Hepatocyte (in vitro differentiated cells): ENCODE results near the gene WDR73. TPM values are rescaled to one million over a fixed set of nuclear protein-coding genes. Genes with fewer than 3 reads are reported as not detected.

Experiments used
- DNase-seq: peaks from one replicate; pipeline ENCODE4 v3.0.0-alpha.2; 2016; ENCODE audit warnings: low spot score
- H2AFZ ChIP-seq: fragments of 200-600 bp; sonication (generic); 2 replicates; pipeline ENCODE4 v1.6.0; 2016; ENCODE audit warnings: antibody characterized with exemption, mild to moderate bottlenecking
- H3K27ac ChIP-seq: fragments of 200-600 bp; sonication (generic); 2 replicates; pipeline ENCODE4 v1.5.1; 2016; ENCODE audit warnings: mild to moderate bottlenecking
- H3K27me3 ChIP-seq: fragments of 200-600 bp; sonication (generic); 2 replicates; pipeline ENCODE4 v1.6.1; 2016
- H3K36me3 ChIP-seq: fragments of 200-600 bp; sonication (generic); replicated peaks from 2 replicates; pipeline ENCODE4 v1.5.1; 2016; ENCODE audit warnings: low read depth; ENCODE audit not compliant: insufficient read depth
- H3K4me1 ChIP-seq: fragments of 200-600 bp; sonication (generic); 2 replicates; pipeline ENCODE4 v1.5.1; 2016; ENCODE audit warnings: mild to moderate bottlenecking, moderate library complexity; ENCODE audit not compliant: insufficient read depth
- H3K4me2 ChIP-seq: fragments of 200-600 bp; sonication (generic); 2 replicates; pipeline ENCODE4 v1.6.0; 2016
- H3K4me3 ChIP-seq: fragments of 200-600 bp; sonication (generic); 2 replicates; pipeline ENCODE4 v1.5.1; 2016; ENCODE audit warnings: mild to moderate bottlenecking
- H3K79me2 ChIP-seq: fragments of 200-600 bp; sonication (generic); 2 replicates; pipeline ENCODE4 v1.6.0; 2017; ENCODE audit warnings: mild to moderate bottlenecking
- H3K9me2 ChIP-seq: fragments of 200-600 bp; sonication (generic); replicated peaks from 2 replicates; pipeline ENCODE4 v1.6.0; 2017; ENCODE audit warnings: mild to moderate bottlenecking; ENCODE audit not compliant: insufficient read depth
- H3K9me3 ChIP-seq: fragments of 200-600 bp; sonication (generic); 2 replicates; pipeline ENCODE4 v1.5.1; 2016; ENCODE audit warnings: low read depth, mild to moderate bottlenecking
- H4K20me1 ChIP-seq: fragments of 200-600 bp; sonication (generic); 2 replicates; pipeline ENCODE4 v1.6.0; 2016; ENCODE audit warnings: mild to moderate bottlenecking; ENCODE audit not compliant: insufficient read depth, poor library complexity, severe bottlenecking
- EZH2 ChIP-seq: fragments of 200-600 bp; sonication (generic); IDR thresholded peaks from 2 replicates; pipeline ENCODE4 v1.6.1; 2016; ENCODE audit warnings: antibody characterized with exemption, mild to moderate bottlenecking, borderline replicate concordance
- EZH2phosphoT487 ChIP-seq: fragments of 200-600 bp; sonication (generic); IDR thresholded peaks from one replicate; pipeline ENCODE4 v1.6.1; 2018; ENCODE audit warnings: antibody characterized with exemption, mild to moderate bottlenecking, low read depth, moderate library complexity; ENCODE audit not compliant: unreplicated experiment, severe bottlenecking
- WGBS: methylation state at CpG from one replicate; pipeline ENCODE4 v1.1.6; 2016; ENCODE audit warnings: low lambda C conversion rate; ENCODE audit errors: missing lambda C conversion rate; 5-methylcytosine and 5-hydroxymethylcytosine counted together
- polyA plus RNA-seq: library from polyadenylated mRNA; unstranded; fragments of >200 nt; fragmentation: Nextera tagmentation; extraction: Ambion mirVana; gene quantifications from 2 replicates; pipeline ENCODE4 v1.2.1, GENCODE V29; 2016
- total RNA-seq: library from RNA; depleted of rRNA; stranded (reverse); fragments of >200 nt; gene quantifications from 2 replicates; pipeline ENCODE4 v1.2.3, GENCODE V29; 2014
- TF ChIP-seq, protein P1 (sequence below): fragments of 200-600 bp; sonication (generic); IDR thresholded peaks from 2 replicates; pipeline ENCODE4 v1.5.1; 2016; ENCODE audit warnings: antibody characterized with exemption, mild to moderate bottlenecking; ENCODE audit not compliant: poor library complexity

Gene WDR73
- total and polyA plus RNA-seq, 2 experiments from 2014 or later = 30.3 to 31.4 TPM

- WGBS = 98% methylated on average over 17 of the region's 17 CpGs
- Histone ChIP-seq H3K27me3 (no peaks in the 10 kb centered on the region), H3K36me3 (peaks cover 11% of the 10 kb centered on the region), H3K9me2 (no peaks in the 10 kb centered on the region), H3K4me3 (no peak overlapping the region), H3K27ac (no peak overlapping the region), H2AFZ (no peak overlapping the region), H3K4me1 (no peaks in the 10 kb centered on the region), H3K9me3 (peaks cover 20% of the 10 kb centered on the region), H3K4me2 (no peak overlapping the region), H4K20me1 (no peaks in the 10 kb centered on the region), H3K79me2 (peaks cover 43% of the 10 kb centered on the region)
- TF ChIP-seq EZH2 (no peak), EZH2phosphoT487 (no peak)
- TF ChIP-seq, protein P1, sequence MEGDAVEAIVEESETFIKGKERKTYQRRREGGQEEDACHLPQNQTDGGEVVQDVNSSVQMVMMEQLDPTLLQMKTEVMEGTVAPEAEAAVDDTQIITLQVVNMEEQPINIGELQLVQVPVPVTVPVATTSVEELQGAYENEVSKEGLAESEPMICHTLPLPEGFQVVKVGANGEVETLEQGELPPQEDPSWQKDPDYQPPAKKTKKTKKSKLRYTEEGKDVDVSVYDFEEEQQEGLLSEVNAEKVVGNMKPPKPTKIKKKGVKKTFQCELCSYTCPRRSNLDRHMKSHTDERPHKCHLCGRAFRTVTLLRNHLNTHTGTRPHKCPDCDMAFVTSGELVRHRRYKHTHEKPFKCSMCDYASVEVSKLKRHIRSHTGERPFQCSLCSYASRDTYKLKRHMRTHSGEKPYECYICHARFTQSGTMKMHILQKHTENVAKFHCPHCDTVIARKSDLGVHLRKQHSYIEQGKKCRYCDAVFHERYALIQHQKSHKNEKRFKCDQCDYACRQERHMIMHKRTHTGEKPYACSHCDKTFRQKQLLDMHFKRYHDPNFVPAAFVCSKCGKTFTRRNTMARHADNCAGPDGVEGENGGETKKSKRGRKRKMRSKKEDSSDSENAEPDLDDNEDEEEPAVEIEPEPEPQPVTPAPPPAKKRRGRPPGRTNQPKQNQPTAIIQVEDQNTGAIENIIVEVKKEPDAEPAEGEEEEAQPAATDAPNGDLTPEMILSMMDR = no peak
- DNase-seq = no peak
Measured at GRCh38 chr15:84621358-84621979, 32.6 kb downstream of the WDR73 start.

- Histone ChIP-seq H3K9me3 (peaks cover 20% of the 10 kb centered on the region), H3K4me2 (no peak overlapping the region), H3K9me2 (no peaks in the 10 kb centered on the region), H3K79me2 (peaks cover 51% of the 10 kb centered on the region), H3K4me3 (no peak overlapping the region), H3K27me3 (no peaks in the 10 kb centered on the region), H2AFZ (no peak overlapping the region), H4K20me1 (no peaks in the 10 kb centered on the region), H3K27ac (no peak overlapping the region), H3K36me3 (peaks cover 11% of the 10 kb centered on the region), H3K4me1 (no peaks in the 10 kb centered on the region)
- DNase-seq = no peak
- TF ChIP-seq, protein P1 = no peak
- TF ChIP-seq EZH2phosphoT487 (no peak), EZH2 (no peak)
- 98% methylated on average over 8 of the region's 8 CpGs for WGBS
Measured at GRCh38 chr15:84620626-84621025, 33.5 kb downstream of the WDR73 start.

DNA sequence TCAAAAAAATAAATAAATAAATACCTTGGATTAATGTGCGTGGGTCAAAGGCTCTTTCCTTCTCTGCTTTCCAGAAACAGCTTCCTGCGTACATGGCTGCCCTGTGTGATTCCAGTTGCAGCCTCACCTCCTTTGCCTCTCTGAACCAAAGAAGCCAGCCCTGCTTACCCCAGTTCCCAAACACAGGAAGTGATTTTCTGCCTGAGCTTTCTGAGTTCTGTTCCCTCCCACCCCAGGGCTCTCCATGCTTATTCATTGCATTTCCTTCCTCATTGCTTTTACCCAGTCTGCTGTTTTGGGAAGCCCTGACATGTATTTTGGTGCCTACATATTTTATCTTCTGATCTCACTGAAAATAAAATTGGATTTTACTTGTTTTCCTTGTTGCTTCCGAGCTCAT is 37.8 kb downstream of the WDR73 start:
- peaks cover 84% of the 10 kb centered on the region for H3K79me2 ChIP-seq
- no peaks in the 10 kb centered on the region for H3K27me3 ChIP-seq
- H3K4me3 ChIP-seq = no peak overlapping the region
- H3K36me3 ChIP-seq = peaks cover 7% of the 10 kb centered on the region
- no peak overlapping the region for H2AFZ ChIP-seq
- peaks cover 9% of the 10 kb centered on the region for H3K9me3 ChIP-seq
- no peaks in the 10 kb centered on the region for H4K20me1 ChIP-seq
- no peak for DNase-seq
- H3K27ac ChIP-seq = no peak overlapping the region
- WGBS = 94% methylated on average over 3 of the region's 3 CpGs
- TF ChIP-seq EZH2 = no peak
- TF ChIP-seq EZH2phosphoT487 = no peak
- TF ChIP-seq, protein P1 = no peak
- H3K4me2 ChIP-seq = no peak overlapping the region
- no peaks in the 10 kb centered on the region for H3K9me2 ChIP-seq
- no peaks in the 10 kb centered on the region for H3K4me1 ChIP-seq
